ENCODE measurements around the gene ACSL6.

Gene ACSL6

DNA sequence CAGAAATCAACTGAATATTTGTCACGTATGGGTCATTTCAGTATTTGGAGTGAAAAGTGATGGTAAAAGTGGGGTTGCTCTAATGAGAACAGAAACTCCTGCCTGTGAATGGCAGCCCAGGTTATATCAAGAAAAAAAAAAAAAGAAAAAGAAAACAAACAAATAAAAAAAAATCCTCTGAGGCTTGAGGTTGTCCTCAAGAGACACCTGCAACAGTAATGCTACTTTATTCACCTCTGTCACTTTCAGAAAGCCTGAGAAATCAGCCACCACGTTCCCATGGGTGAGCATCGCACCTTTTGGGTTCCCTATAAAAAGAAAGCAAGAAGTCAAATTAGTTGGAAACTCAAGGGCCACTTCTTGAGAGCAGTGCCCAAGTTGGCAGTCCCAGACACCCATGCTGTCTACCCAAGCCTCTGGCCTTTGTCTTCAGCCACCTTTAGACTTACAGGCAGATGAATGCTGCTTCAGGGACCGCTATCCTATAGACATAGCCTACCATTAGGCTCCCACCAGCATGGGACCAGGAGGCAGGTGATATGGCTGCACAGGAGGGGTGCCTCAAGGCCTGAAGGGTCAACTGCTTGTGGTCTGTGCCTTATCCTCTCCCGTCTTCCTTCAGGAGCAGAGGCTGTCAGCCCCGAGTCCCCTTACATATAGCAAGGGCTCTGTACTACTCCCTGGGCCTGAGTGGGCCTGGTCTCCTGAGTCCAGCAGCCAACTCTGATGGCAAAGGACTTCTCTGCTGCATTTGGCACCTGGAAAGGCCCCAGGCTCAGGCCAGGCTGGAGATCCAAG lies 34.8 kb downstream of the ACSL6 start:
- TF ChIP-seq, protein P1, sequence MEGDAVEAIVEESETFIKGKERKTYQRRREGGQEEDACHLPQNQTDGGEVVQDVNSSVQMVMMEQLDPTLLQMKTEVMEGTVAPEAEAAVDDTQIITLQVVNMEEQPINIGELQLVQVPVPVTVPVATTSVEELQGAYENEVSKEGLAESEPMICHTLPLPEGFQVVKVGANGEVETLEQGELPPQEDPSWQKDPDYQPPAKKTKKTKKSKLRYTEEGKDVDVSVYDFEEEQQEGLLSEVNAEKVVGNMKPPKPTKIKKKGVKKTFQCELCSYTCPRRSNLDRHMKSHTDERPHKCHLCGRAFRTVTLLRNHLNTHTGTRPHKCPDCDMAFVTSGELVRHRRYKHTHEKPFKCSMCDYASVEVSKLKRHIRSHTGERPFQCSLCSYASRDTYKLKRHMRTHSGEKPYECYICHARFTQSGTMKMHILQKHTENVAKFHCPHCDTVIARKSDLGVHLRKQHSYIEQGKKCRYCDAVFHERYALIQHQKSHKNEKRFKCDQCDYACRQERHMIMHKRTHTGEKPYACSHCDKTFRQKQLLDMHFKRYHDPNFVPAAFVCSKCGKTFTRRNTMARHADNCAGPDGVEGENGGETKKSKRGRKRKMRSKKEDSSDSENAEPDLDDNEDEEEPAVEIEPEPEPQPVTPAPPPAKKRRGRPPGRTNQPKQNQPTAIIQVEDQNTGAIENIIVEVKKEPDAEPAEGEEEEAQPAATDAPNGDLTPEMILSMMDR (IDR thresholded peaks at IDR 0.05; ENCODE audit: insufficient read depth, low read length, poor library complexity, severe bottlenecking), result no peak
- no peaks in the 10 kb centered on the region for H3K27me3 ChIP-seq (replicated peaks; ENCODE audit: control insufficient read depth, insufficient read depth, low read length)
- no peak overlapping the region for H3K4me3 ChIP-seq (replicated peaks; ENCODE audit: low read depth, low read length)
- no peak for DNase-seq (ENCODE audit: extremely low read depth, insufficient read length)
- no peaks in the 10 kb centered on the region for H3K36me3 ChIP-seq (ENCODE audit: control insufficient read depth, insufficient read depth, low read length)

DNA sequence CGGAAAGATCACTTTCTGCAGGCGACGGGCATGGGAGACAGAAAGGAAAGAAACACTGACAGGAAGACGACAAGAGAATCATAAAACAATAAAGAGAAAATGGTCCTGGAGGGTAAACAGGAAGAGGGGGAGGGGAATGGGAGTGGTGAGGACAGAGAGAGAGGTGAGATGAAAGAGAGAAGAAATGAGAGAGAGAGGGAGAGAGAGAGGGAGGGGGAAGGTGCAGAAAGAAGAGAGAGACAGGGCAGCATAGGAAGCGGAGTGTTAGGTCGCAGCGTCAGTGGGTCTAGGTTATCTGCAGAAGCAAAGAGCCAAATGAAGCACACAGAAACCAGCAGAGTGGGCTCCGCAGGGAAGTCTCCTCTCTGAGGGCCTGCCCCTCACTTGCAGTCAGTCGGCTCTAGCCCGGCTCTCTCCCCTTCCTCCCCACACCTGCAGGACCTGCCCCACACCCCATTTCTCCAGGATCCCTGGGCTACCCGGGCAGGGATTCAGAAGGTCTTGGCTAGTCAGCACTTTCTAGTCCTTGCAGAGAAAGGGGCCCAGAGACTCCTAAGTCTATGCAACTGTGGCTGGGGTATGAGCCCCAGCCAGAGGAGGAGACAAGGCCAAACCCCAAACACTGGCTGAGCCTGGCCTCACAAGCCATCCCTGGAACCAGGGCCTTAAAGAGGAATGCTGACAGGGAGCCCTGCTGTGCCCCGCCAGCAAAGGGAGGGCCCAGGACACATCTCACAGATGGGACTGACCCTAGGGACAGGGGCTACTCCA lies 36.3 kb downstream of the ACSL6 start:
- TF ChIP-seq, protein P1 (IDR thresholded peaks at IDR 0.05; ENCODE audit: insufficient read depth, low read length, poor library complexity, severe bottlenecking), result no peak
- Histone ChIP-seq H3K4me3 (replicated peaks; ENCODE audit: low read depth, low read length) (no peak overlapping the region), H3K27me3 (replicated peaks; ENCODE audit: control insufficient read depth, insufficient read depth, low read length) (no peaks in the 10 kb centered on the region; the same call in 1 of the 2 replicates), H3K36me3 (ENCODE audit: control insufficient read depth, insufficient read depth, low read length) (no peaks in the 10 kb centered on the region)
- no peak for DNase-seq (ENCODE audit: extremely low read depth, insufficient read length)

DNA sequence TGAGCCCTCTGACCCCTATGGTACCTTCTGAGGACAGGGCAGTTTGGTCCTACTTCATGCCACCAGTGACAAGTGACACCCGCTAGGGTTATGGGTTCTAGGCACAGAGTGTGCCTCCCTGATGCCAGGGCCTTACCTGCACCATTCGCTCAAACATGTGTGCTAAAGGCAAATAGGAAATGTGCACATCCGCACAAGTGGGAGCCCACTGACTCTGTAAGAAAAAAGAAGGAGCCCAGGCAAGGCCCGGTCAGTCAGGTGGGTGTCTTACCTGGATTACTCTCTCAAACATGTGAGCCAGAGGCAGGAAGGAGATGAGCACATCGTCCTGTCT lies 36.9 kb downstream of the ACSL6 start:
- H3K4me3 ChIP-seq (replicated peaks; ENCODE audit: low read depth, low read length), result no peak overlapping the region
- H3K27me3 ChIP-seq (replicated peaks; ENCODE audit: control insufficient read depth, insufficient read depth, low read length), result no peaks in the 10 kb centered on the region; the same call in 1 of the 2 replicates
- DNase-seq (ENCODE audit: extremely low read depth, insufficient read length), result no peak
- no peaks in the 10 kb centered on the region for H3K36me3 ChIP-seq (ENCODE audit: control insufficient read depth, insufficient read depth, low read length)
- TF ChIP-seq, protein P1 (IDR thresholded peaks at IDR 0.05; ENCODE audit: insufficient read depth, low read length, poor library complexity, severe bottlenecking), result no peak

DNA sequence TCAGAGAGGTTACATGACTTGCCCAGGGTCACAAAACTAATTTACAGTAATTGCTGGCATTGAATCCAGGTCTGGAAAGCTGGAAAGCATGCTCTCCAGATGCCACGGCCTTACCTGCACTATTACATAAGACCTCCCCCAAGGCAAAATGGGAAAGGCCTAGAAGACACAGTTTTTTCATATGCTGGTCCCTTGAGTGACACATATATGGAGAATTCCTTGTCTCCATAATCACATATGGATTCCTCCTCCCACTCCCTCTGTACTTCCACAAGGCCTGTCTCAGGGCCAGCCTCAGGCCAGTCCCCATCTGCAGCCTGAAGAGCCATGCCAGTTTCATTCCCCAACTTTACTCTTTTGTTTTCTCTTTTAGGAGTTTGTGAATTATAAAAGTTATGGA lies 37.4 kb downstream of the ACSL6 start:
- H3K36me3 ChIP-seq (ENCODE audit: control insufficient read depth, insufficient read depth, low read length), result no peaks in the 10 kb centered on the region
- H3K4me3 ChIP-seq (replicated peaks; ENCODE audit: low read depth, low read length), result no peak overlapping the region
- DNase-seq (ENCODE audit: extremely low read depth, insufficient read length), result no peak
- no peaks in the 10 kb centered on the region; the same call in 1 of the 2 replicates for H3K27me3 ChIP-seq (replicated peaks; ENCODE audit: control insufficient read depth, insufficient read depth, low read length)
- TF ChIP-seq, protein P1 (IDR thresholded peaks at IDR 0.05; ENCODE audit: insufficient read depth, low read length, poor library complexity, severe bottlenecking), result no peak

DNA sequence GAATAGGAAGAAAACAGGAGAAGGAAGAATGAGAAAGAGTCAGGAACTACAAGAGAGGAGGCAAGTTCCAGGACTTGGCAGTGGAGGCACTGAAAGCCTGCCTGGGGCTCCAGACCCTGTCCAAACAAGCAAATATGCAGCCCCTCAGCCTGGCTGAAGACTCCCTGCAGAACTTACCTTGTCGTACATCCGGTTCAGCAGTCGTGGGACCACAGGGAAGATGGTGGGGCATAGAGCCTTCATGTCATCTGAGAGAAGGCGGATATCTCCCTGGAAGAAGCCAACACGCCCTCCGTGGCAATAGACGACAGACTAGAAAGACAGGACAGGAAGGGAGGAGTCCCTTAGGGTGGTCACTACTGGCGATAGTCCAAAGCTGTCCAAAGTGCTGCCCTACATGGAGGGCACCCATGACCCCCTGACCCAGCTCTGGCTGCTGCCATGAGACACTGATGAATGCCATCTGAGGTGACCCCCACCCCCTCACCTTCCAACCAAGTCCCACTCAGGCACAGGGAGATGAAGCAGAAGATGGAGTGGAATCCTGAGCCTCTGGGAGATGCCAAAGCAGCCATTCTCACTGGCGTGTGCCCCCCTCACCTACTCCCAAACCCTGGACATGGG lies 38.3 kb downstream of the ACSL6 start:
- Histone ChIP-seq H3K27me3 (replicated peaks; ENCODE audit: control insufficient read depth, insufficient read depth, low read length) (no peaks in the 10 kb centered on the region; the same call in 1 of the 2 replicates), H3K4me3 (replicated peaks; ENCODE audit: low read depth, low read length) (no peak overlapping the region), H3K36me3 (ENCODE audit: control insufficient read depth, insufficient read depth, low read length) (no peaks in the 10 kb centered on the region)
- TF ChIP-seq, protein P1 (IDR thresholded peaks at IDR 0.05; ENCODE audit: insufficient read depth, low read length, poor library complexity, severe bottlenecking), result no peak
- DNase-seq (ENCODE audit: extremely low read depth, insufficient read length), result no peak

All from GM06990 (cell line).